PC-3 (cell line): Measurements from ENCODE around the gene TMEFF2. TPM values are rescaled to one million over a fixed set of nuclear protein-coding genes. Genes with fewer than 3 reads are reported as not detected.

ENCODE experiments used
- ATAC-seq: fragments of 200-7000 bp; cut with Tn5 transposase; 2 replicates; pipeline ENCODE4 v1.9.1; 2020; ENCODE audit warnings: mild to moderate bottlenecking, moderate library complexity
- BruUV-seq: library from RNA; stranded (reverse); fragments of 400-500 nt; replicated peaks from 2 replicates; lab custom pipeline; 2021; lab: Mats Ljungman, UMichigan
- CTCF ChIA-PET: fragments of 300-600 bp; sonication (Branson Sonifier 250); formaldehyde crosslinking; loops from one replicate; lab custom pipeline; 2022; ENCODE audit warnings: antibody characterized with exemption; lab: Charles Lee
- POLR2A ChIA-PET: fragments of 300-600 bp; sonication (Branson Sonifier 250); formaldehyde crosslinking; loops from one replicate; lab custom pipeline; 2022; ENCODE audit warnings: antibody characterized with exemption; ENCODE audit not compliant: unreplicated experiment; lab: Charles Lee
- DNase-seq: peaks from one replicate; pipeline ENCODE4 v3.0.0-alpha.2; 2015
- H2AFZ ChIP-seq: fragments of 300-600 bp; sonication (generic); 2 replicates; pipeline ENCODE4 v1.6.0; 2016; ENCODE audit warnings: antibody characterized with exemption, low read length
- H3F3A ChIP-seq: fragments of 300-600 bp; sonication (generic); one replicate; pipeline ENCODE4 v1.6.0; 2017; ENCODE audit warnings: antibody characterized with exemption, low read length, control low read depth, mild to moderate bottlenecking; ENCODE audit not compliant: unreplicated experiment
- H3K27ac ChIP-seq: fragments of 300-600 bp; sonication (generic); 2 replicates; pipeline ENCODE4 v1.5.1; 2016; ENCODE audit warnings: mild to moderate bottlenecking, low read length
- H3K27me3 ChIP-seq: fragments of 300-600 bp; sonication (generic); 2 replicates; pipeline ENCODE4 v1.6.1; 2016; ENCODE audit warnings: low read length, mixed read lengths
- H3K36me3 ChIP-seq: fragments of 300-600 bp; sonication (generic); 2 replicates; pipeline ENCODE4 v1.6.1; 2016; ENCODE audit warnings: low read depth, mixed run types, low read length, mixed read lengths
- H3K4me1 ChIP-seq: fragments of 300-600 bp; sonication (generic); 2 replicates; pipeline ENCODE4 v1.5.1; 2016; ENCODE audit warnings: low read length; ENCODE audit not compliant: insufficient read depth
- H3K4me2 ChIP-seq: fragments of 300-600 bp; sonication (generic); 2 replicates; pipeline ENCODE4 v1.6.0; 2016; ENCODE audit warnings: low read length
- H3K4me3 ChIP-seq: fragments of 300-600 bp; sonication (generic); 2 replicates; pipeline ENCODE4 v1.5.1; 2016; ENCODE audit warnings: mild to moderate bottlenecking, low read length, mixed read lengths
- H3K79me2 ChIP-seq: fragments of 300-600 bp; sonication (generic); 2 replicates; pipeline ENCODE4 v1.6.1; 2017; ENCODE audit warnings: low read length, mixed read lengths
- H3K9ac ChIP-seq: fragments of 300-600 bp; sonication (generic); 2 replicates; pipeline ENCODE4 v1.6.0; 2016; ENCODE audit warnings: mild to moderate bottlenecking, low read length
- H3K9me2 ChIP-seq: fragments of 300-600 bp; sonication (generic); replicated peaks from 2 replicates; pipeline ENCODE4 v1.6.1; 2016; ENCODE audit warnings: mixed run types, low read length, mixed read lengths
- H3K9me3 ChIP-seq: fragments of 300-600 bp; sonication (generic); 2 replicates; pipeline ENCODE4 v1.6.1; 2016; ENCODE audit warnings: low read length, mixed read lengths
- H4K20me1 ChIP-seq: fragments of 300-600 bp; sonication (generic); 2 replicates; pipeline ENCODE4 v1.6.1; 2016; ENCODE audit warnings: low read length, mixed read lengths
- CTCF ChIP-seq: fragments of 300-600 bp; sonication (generic); conservative IDR thresholded peaks from 2 replicates; pipeline ENCODE4 v1.5.1; 2017; ENCODE audit warnings: antibody characterized with exemption, low read depth, mild to moderate bottlenecking, low read length
- EZH2 ChIP-seq: fragments of 300-600 bp; sonication (generic); IDR thresholded peaks from one replicate; pipeline ENCODE4 v1.6.1; 2017; ENCODE audit warnings: antibody characterized with exemption, mild to moderate bottlenecking, low read length; ENCODE audit not compliant: unreplicated experiment
- EZH2phosphoT487 ChIP-seq: fragments of 300-600 bp; sonication (generic); IDR thresholded peaks from 2 replicates; pipeline ENCODE4 v1.6.1; 2018; ENCODE audit warnings: mild to moderate bottlenecking, antibody characterized with exemption, low read length, borderline replicate concordance
- intact Hi-C: fragments of 100-400 bp; cut with micrococcal nuclease; formaldehyde crosslinking; loops from 2 replicates; pipeline ENCODE4 v1.9.0; 2023
- total RNA-seq: library from RNA; depleted of rRNA; stranded (reverse); fragments of >200 nt; gene quantifications from 2 replicates; pipeline ENCODE4 v1.2.3, GENCODE V29; 2014

Gene TMEFF2
- total RNA-seq, 1 experiment from 2014 or later, result not detected

- Histone ChIP-seq H4K20me1 (no peaks in the 10 kb centered on the region), H3K36me3 (no peaks in the 10 kb centered on the region), H3K4me2 (no peak overlapping the region), H3K27me3 (no peaks in the 10 kb centered on the region), H2AFZ (no peak overlapping the region), H3K9ac (no peak overlapping the region), H3K27ac (no peak overlapping the region), H3K9me2 (no peaks in the 10 kb centered on the region), H3F3A (no peaks in the 10 kb centered on the region), H3K9me3 (no peaks in the 10 kb centered on the region), H3K4me3 (no peak overlapping the region), H3K4me1 (no peaks in the 10 kb centered on the region), H3K79me2 (no peaks in the 10 kb centered on the region)
- POLR2A ChIA-PET, result no interaction called here
- intact Hi-C loops, result no loop called here
- TF ChIP-seq EZH2phosphoT487 (no peak), EZH2 (no peak), CTCF (no peak)
- ATAC-seq (no peak), DNase-seq (no peak)
- BruUV-seq, result no TSS peak
- CTCF ChIA-PET, result no interaction called here
These were observed 120.9 kb downstream of the TMEFF2 start for GRCh38 chr2:192073878-192074277.

GRCh38 chr2:192072778-192073177, 122.0 kb downstream of the TMEFF2 start:
- ATAC-seq (peak; percentile 38; the same call in 1 of the 2 replicates), DNase-seq (no peak)
- Histone ChIP-seq H3K36me3 (no peaks in the 10 kb centered on the region), H3K4me3 (no peak overlapping the region), H3K4me1 (no peaks in the 10 kb centered on the region), H4K20me1 (no peaks in the 10 kb centered on the region), H3K27ac (no peak overlapping the region), H3K9ac (no peak overlapping the region), H3K9me2 (no peaks in the 10 kb centered on the region), H2AFZ (no peak overlapping the region), H3K79me2 (no peaks in the 10 kb centered on the region), H3K9me3 (no peaks in the 10 kb centered on the region), H3F3A (no peaks in the 10 kb centered on the region), H3K27me3 (peaks cover 4% of the 10 kb centered on the region; the same call in 1 of the 2 replicates), H3K4me2 (no peak overlapping the region)
- no TSS peak for BruUV-seq
- TF ChIP-seq EZH2 (no peak), EZH2phosphoT487 (no peak), CTCF (no peak)
- POLR2A ChIA-PET, result no interaction called here
- intact Hi-C loops, result no loop called here
- CTCF ChIA-PET, result no interaction called here

- H2AFZ ChIP-seq, result no peak overlapping the region
- H3K36me3 ChIP-seq, result no peaks in the 10 kb centered on the region
- no peak overlapping the region for H3K4me3 ChIP-seq
- no peak overlapping the region for H3K4me2 ChIP-seq
- H3K9me2 ChIP-seq, result no peaks in the 10 kb centered on the region
- TF ChIP-seq CTCF, result no peak
- TF ChIP-seq EZH2, result no peak
- no peak for TF ChIP-seq EZH2phosphoT487
- ATAC-seq, result no peak
- no peaks in the 10 kb centered on the region for H3K4me1 ChIP-seq
- H3F3A ChIP-seq, result no peaks in the 10 kb centered on the region
- no peaks in the 10 kb centered on the region for H4K20me1 ChIP-seq
- no peak for DNase-seq
- H3K27me3 ChIP-seq, result peaks cover 8% of the 10 kb centered on the region; the same call in 1 of the 2 replicates
- H3K9ac ChIP-seq, result no peak overlapping the region
- intact Hi-C loops, result no loop called here
- H3K79me2 ChIP-seq, result no peaks in the 10 kb centered on the region
- POLR2A ChIA-PET, result no interaction called here
- no peak overlapping the region for H3K27ac ChIP-seq
- no TSS peak for BruUV-seq
- H3K9me3 ChIP-seq, result no peaks in the 10 kb centered on the region
- CTCF ChIA-PET, result no interaction called here
These were observed 122.5 kb downstream of the TMEFF2 start for GRCh38 chr2:192072261-192072660.
